HCT116 (cell line): ENCODE measurements around the gene TAF5L. TPM values are rescaled to one million over a fixed set of nuclear protein-coding genes. Genes with fewer than 3 reads are reported as not detected.

ENCODE experiments used
- ATAC-seq: fragments of 200-7000 bp; cut with Tn5 transposase; 2 replicates; pipeline ENCODE4 v1.9.1; 2020; ENCODE audit warnings: mild to moderate bottlenecking, moderate library complexity
- BruUV-seq: library from RNA; stranded (reverse); fragments of 400-500 nt; replicated peaks from 2 replicates; lab custom pipeline; 2021; lab: Mats Ljungman, UMichigan
- CTCF ChIA-PET: fragments of 300-600 bp; sonication (Branson Sonifier 250); formaldehyde crosslinking; loops from one replicate; lab custom pipeline; 2021; ENCODE audit warnings: antibody characterized with exemption; lab: Charles Lee
- POLR2A ChIA-PET: fragments of 300-600, 350-600 bp; sonication (Branson Sonifier 250); formaldehyde crosslinking; loops from one replicate; lab custom pipeline; 2021; ENCODE audit warnings: antibody characterized with exemption; lab: Charles Lee
- RAD21 ChIA-PET, 2 experiments: fragments of 300-600 bp; sonication (Branson Sonifier 250); formaldehyde crosslinking; loops; one replicate each; lab custom pipeline; 2023; ENCODE audit warnings: low total read pairs in 2 of 2; ENCODE audit not compliant: uncharacterized antibody in 2 of 2, unreplicated experiment in 2 of 2, low non-redundant PET in 1 of 2; lab: Charles Lee
- DNase-seq: peaks from one replicate; pipeline ENCODE4 v3.0.0-alpha.2; 2010; ENCODE audit warnings: low read depth, low spot score
- H2AFZ ChIP-seq: fragments of 200-600 bp; shearing (Covaris generic), sonication (generic); 2 replicates; pipeline ENCODE4 v1.6.1; 2017; ENCODE audit warnings: low read depth, mixed run types, mixed read lengths, antibody characterized with exemption, low read length; ENCODE audit not compliant: poor library complexity, severe bottlenecking
- H3K27ac ChIP-seq: 2 replicates; pipeline ENCODE4 v1.5.1; 2012; ENCODE audit warnings: low read depth, low read length
- H3K27me3 ChIP-seq: fragments of 200-600 bp; sonication (generic); 2 replicates; pipeline ENCODE4 v1.6.1; 2016; ENCODE audit warnings: mixed run types, low read length, mixed read lengths; ENCODE audit not compliant: insufficient read depth
- H3K36me3 ChIP-seq, 2 experiments: fragments of 200-500 bp in 1 of 2; fragments of 200-600 bp in 1 of 2; sonication (Bioruptor generic) in 1 of 2; sonication (generic) in 1 of 2; 2 replicates each; pipeline versions ENCODE4 v1.5.1 to v1.6.1; 2014 to 2016; ENCODE audit warnings: low read length in 2 of 2, inconsistent platforms in 1 of 2, mixed read lengths in 1 of 2, mixed run types in 1 of 2; ENCODE audit not compliant: insufficient read depth in 2 of 2, control insufficient read depth in 1 of 2
- H3K4me1 ChIP-seq, 2 experiments: fragments of 200-600 bp in 1 of 2; sonication (generic) in 1 of 2; 2 replicates each; pipeline versions ENCODE4 v1.5.1 to v1.6.1; 2012 to 2017; ENCODE audit warnings: low read length in 2 of 2, inconsistent platforms in 1 of 2, mild to moderate bottlenecking in 1 of 2, mixed read lengths in 1 of 2, mixed run types in 1 of 2, moderate library complexity in 1 of 2; ENCODE audit not compliant: insufficient read depth in 2 of 2, control insufficient read depth in 1 of 2
- H3K4me2 ChIP-seq: fragments of 200-600 bp; sonication (generic); 2 replicates; pipeline ENCODE4 v1.6.1; 2017; ENCODE audit warnings: mixed run types, low read length, mixed read lengths
- H3K4me3 ChIP-seq, 2 experiments: fragments of 200-600 bp in 1 of 2; sonication (generic) in 1 of 2; replicated peaks in 1 of 2; 2 replicates each; pipeline ENCODE4 v1.5.1; 2011 to 2016; ENCODE audit warnings: low read length in 2 of 2, control low read depth in 1 of 2, low read depth in 1 of 2, mild to moderate bottlenecking in 1 of 2, mixed read lengths in 1 of 2, mixed run types in 1 of 2
- H3K79me2 ChIP-seq: fragments of 200-600 bp; sonication (generic); 2 replicates; pipeline ENCODE4 v1.6.1; 2017; ENCODE audit warnings: mild to moderate bottlenecking, mixed run types, low read length, moderate library complexity, mixed read lengths; ENCODE audit not compliant: insufficient read depth
- H3K9ac ChIP-seq: fragments of 200-600 bp; sonication (generic); 2 replicates; pipeline ENCODE4 v1.6.1; 2016; ENCODE audit warnings: low read length, mixed read lengths
- H3K9me2 ChIP-seq: fragments of 200-600 bp; sonication (generic), shearing (Covaris generic); 2 replicates; pipeline ENCODE4 v1.6.1; 2017; ENCODE audit warnings: mixed run types, mild to moderate bottlenecking, moderate library complexity; ENCODE audit not compliant: insufficient read depth
- H3K9me3 ChIP-seq, 2 experiments: fragments of 200-500 bp in 1 of 2; fragments of 200-600 bp in 1 of 2; sonication (Bioruptor generic) in 1 of 2; sonication (generic) in 1 of 2; 2 replicates each; pipeline ENCODE4 v1.6.1; 2014 to 2017; ENCODE audit warnings: low read length in 2 of 2, mixed read lengths in 2 of 2, inconsistent platforms in 1 of 2, low read depth in 1 of 2, mild to moderate bottlenecking in 1 of 2, mixed run types in 1 of 2, moderate library complexity in 1 of 2; ENCODE audit not compliant: control insufficient read depth in 1 of 2, insufficient read depth in 1 of 2
- H4K20me1 ChIP-seq: fragments of 200-600 bp; sonication (generic), shearing (Covaris generic); 2 replicates; pipeline ENCODE4 v1.6.1; 2017; ENCODE audit warnings: mixed run types, mild to moderate bottlenecking, moderate library complexity; ENCODE audit not compliant: insufficient read depth
- CBX3 ChIP-seq: IDR thresholded peaks from 2 replicates; pipeline ENCODE4 v1.6.1; 2012; ENCODE audit warnings: low read depth
- EGR1 ChIP-seq: IDR thresholded peaks from 2 replicates; pipeline ENCODE4 v1.6.1; 2012; ENCODE audit warnings: low read depth
- ELF1 ChIP-seq: IDR thresholded peaks from 2 replicates; pipeline ENCODE4 v1.6.1; 2012; ENCODE audit warnings: low read depth, borderline replicate concordance
- EZH2 ChIP-seq: fragments of 200-600 bp; sonication (generic); IDR thresholded peaks from 2 replicates; pipeline ENCODE4 v1.6.1; 2017; ENCODE audit warnings: antibody characterized with exemption, mixed run types
- EZH2phosphoT487 ChIP-seq: fragments of 200-600 bp; IDR thresholded peaks from 2 replicates; pipeline ENCODE4 v1.6.1; 2018; ENCODE audit warnings: antibody characterized with exemption, borderline replicate concordance
- FOSL1 ChIP-seq: IDR thresholded peaks from 2 replicates; pipeline ENCODE4 v1.6.1; 2012; ENCODE audit warnings: low read depth
- JUND ChIP-seq: IDR thresholded peaks from 2 replicates; pipeline ENCODE4 v1.6.1; 2012
- POLR2AphosphoS5 ChIP-seq: IDR thresholded peaks from 2 replicates; pipeline ENCODE4 v1.6.1; 2011; ENCODE audit warnings: mild to moderate bottlenecking, low read depth, low read length, moderate library complexity
- SIN3A ChIP-seq: IDR thresholded peaks from 2 replicates; pipeline ENCODE4 v1.6.1; 2012; ENCODE audit warnings: low read depth
- SRF ChIP-seq: IDR thresholded peaks from 2 replicates; pipeline ENCODE4 v1.6.1; 2012; ENCODE audit warnings: low read depth
- TCF7L2 ChIP-seq: IDR thresholded peaks from 2 replicates; pipeline ENCODE4 v1.7.0; 2011; ENCODE audit warnings: borderline replicate concordance, inconsistent platforms; ENCODE audit not compliant: insufficient read depth, insufficient read length; ENCODE audit errors: extremely low read depth
- YY1 ChIP-seq: IDR thresholded peaks from 2 replicates; pipeline ENCODE4 v1.6.1; 2011; ENCODE audit warnings: low read length, low read depth, moderate library complexity, mild to moderate bottlenecking; ENCODE audit not compliant: insufficient replicate concordance; ENCODE audit errors: extremely low read depth
- ZFX ChIP-seq: fragments of 450-650 bp; IDR thresholded peaks from 2 replicates; pipeline ENCODE4 v1.6.1; 2017
- ZNF274 ChIP-seq: fragments of 200-500 bp; sonication (Bioruptor generic); IDR thresholded peaks from 2 replicates; pipeline ENCODE4 v1.6.1; 2014; ENCODE audit warnings: mild to moderate bottlenecking, low read depth, low read length, inconsistent platforms
- intact Hi-C: fragments of 100-400 bp; cut with micrococcal nuclease; formaldehyde crosslinking; loops from 2 replicates; pipeline ENCODE4 v1.10.0; 2022
- total RNA-seq: library from RNA; stranded (reverse); gene quantifications from one replicate; pipeline ENCODE4 v1.2.1, GENCODE V29; 2021; ENCODE audit not compliant: unreplicated experiment
- TF ChIP-seq, protein P1 (sequence below): IDR thresholded peaks from 2 replicates; pipeline ENCODE4 v1.6.1; 2012
- TF ChIP-seq, protein P2 (sequence below): IDR thresholded peaks from 2 replicates; pipeline ENCODE4 v1.6.1; 2012
- TF ChIP-seq, protein P3 (sequence below), 3 experiments: fragments of 200-600 bp in 1 of 3; sonication (generic) in 1 of 3; IDR thresholded peaks in 2 of 3; conservative IDR thresholded peaks in 1 of 3; 2 replicates each; pipeline ENCODE4 v1.5.1; 2012 to 2017; ENCODE audit warnings: low read depth in 2 of 3, low read length in 2 of 3, antibody characterized with exemption in 1 of 3, borderline replicate concordance in 1 of 3, control low read depth in 1 of 3, mild to moderate bottlenecking in 1 of 3, mixed read lengths in 1 of 3, mixed run types in 1 of 3, moderate library complexity in 1 of 3; ENCODE audit not compliant: insufficient read depth in 1 of 3

Gene TAF5L
- total RNA-seq, 1 experiment from 2014 or later, result 22.4 TPM

DNA sequence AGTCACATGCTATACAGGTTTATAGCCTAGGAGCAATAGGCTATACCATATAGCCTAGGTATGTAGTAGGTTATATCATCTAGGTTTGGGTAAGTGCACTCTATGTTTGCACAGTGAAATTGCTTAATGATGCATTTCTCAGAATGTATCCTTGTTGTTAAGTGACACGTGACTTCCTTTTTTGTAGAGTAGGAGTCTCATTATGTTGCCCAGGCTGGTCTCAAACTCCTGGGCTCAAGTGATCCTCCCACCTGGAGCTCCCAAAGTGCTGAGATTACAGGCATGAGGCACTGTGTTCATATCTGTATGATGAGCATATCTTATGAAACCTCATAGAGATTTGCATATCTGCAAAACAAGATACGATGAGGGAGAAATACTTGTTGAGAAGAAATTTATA lies 53.6 kb downstream of the TAF5L start:
- ChIA-PET CTCF (no interaction called here), POLR2A (no interaction called here)

DNA sequence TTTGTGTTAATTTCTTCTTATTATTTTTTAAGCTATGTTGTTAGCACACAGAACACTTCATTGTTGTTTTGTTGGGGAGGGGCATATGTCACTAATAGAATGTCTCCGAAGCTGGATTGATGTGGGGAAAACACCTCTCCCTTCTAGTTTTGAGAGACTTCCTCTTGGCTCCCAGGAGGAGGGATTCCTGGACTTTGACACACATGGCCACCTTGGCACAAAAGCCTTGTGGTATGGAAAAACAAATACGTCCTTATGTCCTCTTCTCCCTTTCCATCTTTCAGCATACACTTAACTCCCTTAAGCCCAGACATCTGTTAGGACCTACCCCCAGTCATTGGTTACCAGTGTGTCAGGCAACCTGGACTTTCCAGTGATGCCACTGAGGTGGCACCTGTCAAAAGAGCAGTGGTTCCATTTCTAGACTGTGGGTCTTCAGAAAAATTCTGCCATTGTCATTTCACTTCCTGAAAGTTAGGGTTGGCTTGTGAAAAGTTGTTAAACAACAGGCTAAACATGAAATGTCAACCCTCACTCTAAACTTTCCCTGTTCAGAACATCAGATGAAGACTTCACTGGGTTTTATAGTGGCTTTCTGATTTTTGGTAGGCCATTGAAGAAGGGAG lies 54.9 kb downstream of the TAF5L start:
- H3K27ac ChIP-seq, result no peak overlapping the region

More for the DNA sequence above, 53.6 kb downstream of the TAF5L start:
- Histone ChIP-seq H3K9me2 (no peaks in the 10 kb centered on the region), H2AFZ (no peak overlapping the region), H4K20me1 (no peaks in the 10 kb centered on the region), H3K36me3 (no peaks in the 10 kb centered on the region), H3K4me3 (no peak overlapping the region), H3K79me2 (no peaks in the 10 kb centered on the region), H3K4me2 (no peak overlapping the region), H3K27me3 (no peaks in the 10 kb centered on the region), H3K9me3 (no peaks in the 10 kb centered on the region), H3K9ac (no peak overlapping the region), H3K27ac (no peak overlapping the region), H3K4me1 (no peaks in the 10 kb centered on the region)
- no peak for TF ChIP-seq ZNF274
- TF ChIP-seq ZFX, result no peak
- no peak for TF ChIP-seq JUND
- TF ChIP-seq FOSL1, result no peak
- no peak for TF ChIP-seq EZH2phosphoT487
- RAD21 ChIA-PET, result no interaction called here
- intact Hi-C loops, result no loop called here
- BruUV-seq, result no TSS peak
- DNase-seq (no peak), ATAC-seq (no peak)

More for the DNA sequence above, 54.9 kb downstream of the TAF5L start:
- no TSS peak for BruUV-seq
- ChIA-PET RAD21 (no interaction called here), CTCF (no interaction called here), POLR2A (interaction anchor here (1.1 kb wide), 1 partner anchor 12 kb away, joined by 3 read pairs; the partner anchor contains the start of gene ABCB10)
- intact Hi-C loops, result no loop called here
- TF ChIP-seq YY1, result no peak
- no peak for TF ChIP-seq ZFX
- no peak for TF ChIP-seq EGR1
- no peak for TF ChIP-seq POLR2AphosphoS5
- TF ChIP-seq, protein P1, sequence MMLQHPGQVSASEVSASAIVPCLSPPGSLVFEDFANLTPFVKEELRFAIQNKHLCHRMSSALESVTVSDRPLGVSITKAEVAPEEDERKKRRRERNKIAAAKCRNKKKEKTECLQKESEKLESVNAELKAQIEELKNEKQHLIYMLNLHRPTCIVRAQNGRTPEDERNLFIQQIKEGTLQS, result no peak
- no peak for TF ChIP-seq SRF
- TF ChIP-seq, protein P2, sequence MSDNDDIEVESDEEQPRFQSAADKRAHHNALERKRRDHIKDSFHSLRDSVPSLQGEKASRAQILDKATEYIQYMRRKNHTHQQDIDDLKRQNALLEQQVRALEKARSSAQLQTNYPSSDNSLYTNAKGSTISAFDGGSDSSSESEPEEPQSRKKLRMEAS, result no peak
- TF ChIP-seq TCF7L2, result no peak
- TF ChIP-seq SIN3A, result no peak
- TF ChIP-seq EZH2, result no peak
- TF ChIP-seq, protein P3, sequence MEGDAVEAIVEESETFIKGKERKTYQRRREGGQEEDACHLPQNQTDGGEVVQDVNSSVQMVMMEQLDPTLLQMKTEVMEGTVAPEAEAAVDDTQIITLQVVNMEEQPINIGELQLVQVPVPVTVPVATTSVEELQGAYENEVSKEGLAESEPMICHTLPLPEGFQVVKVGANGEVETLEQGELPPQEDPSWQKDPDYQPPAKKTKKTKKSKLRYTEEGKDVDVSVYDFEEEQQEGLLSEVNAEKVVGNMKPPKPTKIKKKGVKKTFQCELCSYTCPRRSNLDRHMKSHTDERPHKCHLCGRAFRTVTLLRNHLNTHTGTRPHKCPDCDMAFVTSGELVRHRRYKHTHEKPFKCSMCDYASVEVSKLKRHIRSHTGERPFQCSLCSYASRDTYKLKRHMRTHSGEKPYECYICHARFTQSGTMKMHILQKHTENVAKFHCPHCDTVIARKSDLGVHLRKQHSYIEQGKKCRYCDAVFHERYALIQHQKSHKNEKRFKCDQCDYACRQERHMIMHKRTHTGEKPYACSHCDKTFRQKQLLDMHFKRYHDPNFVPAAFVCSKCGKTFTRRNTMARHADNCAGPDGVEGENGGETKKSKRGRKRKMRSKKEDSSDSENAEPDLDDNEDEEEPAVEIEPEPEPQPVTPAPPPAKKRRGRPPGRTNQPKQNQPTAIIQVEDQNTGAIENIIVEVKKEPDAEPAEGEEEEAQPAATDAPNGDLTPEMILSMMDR (IDR thresholded peaks at IDR 0.05 in 2 of 3, conservative IDR thresholded peaks at IDR 0.05 in 1 of 3; ENCODE audit: borderline replicate concordance in 1 of 3, insufficient read depth in 1 of 3, low read depth in 2 of 3, low read length in 2 of 3), result no peak
- no peak for TF ChIP-seq ELF1
- no peak for TF ChIP-seq CBX3
- H3K9me2 ChIP-seq, result no peaks in the 10 kb centered on the region
- H3K4me2 ChIP-seq, result no peak overlapping the region
- no peak overlapping the region for H2AFZ ChIP-seq
- DNase-seq (no peak), ATAC-seq (no peak)
- no peaks in the 10 kb centered on the region for H3K36me3 ChIP-seq
- H3K4me1 ChIP-seq, result no peaks in the 10 kb centered on the region
- no peaks in the 10 kb centered on the region for H3K9me3 ChIP-seq
- H3K9ac ChIP-seq, result no peak overlapping the region
- no peak overlapping the region for H3K4me3 ChIP-seq
- H4K20me1 ChIP-seq, result no peaks in the 10 kb centered on the region
- H3K79me2 ChIP-seq, result no peaks in the 10 kb centered on the region
- H3K27me3 ChIP-seq, result no peaks in the 10 kb centered on the region
